ENCODE results near the gene ONECUT1.

ONECUT1 gene

GRCh38 chr15:52795464-52796227 is 5.5 kb upstream of the ONECUT1 start:
- TF ChIP-seq TSHZ2 (CRISPR knock-in tag; IDR thresholded peaks at IDR 0.05) (no peak), CSDC2 (CRISPR knock-in tag; IDR thresholded peaks at IDR 0.05) (no peak), TOX (CRISPR knock-in tag; IDR thresholded peaks at IDR 0.05; ENCODE audit: borderline replicate concordance) (no peak), TCF4 (CRISPR knock-in tag; IDR thresholded peaks at IDR 0.05; ENCODE audit: borderline replicate concordance) (no peak), ESRRG (CRISPR knock-in tag; IDR thresholded peaks at IDR 0.05) (no peak), ZNF8 (CRISPR knock-in tag; IDR thresholded peaks at IDR 0.05) (no peak), RARB (CRISPR knock-in tag; IDR thresholded peaks at IDR 0.05) (no peak), BACH2 (CRISPR knock-in tag; IDR thresholded peaks at IDR 0.05; ENCODE audit: borderline replicate concordance) (no peak), ARNTL (CRISPR knock-in tag; IDR thresholded peaks at IDR 0.05; ENCODE audit: borderline replicate concordance, low read depth) (no peak), PATZ1 (CRISPR knock-in tag; IDR thresholded peaks at IDR 0.05; ENCODE audit: borderline replicate concordance) (no peak), CSRNP3 (CRISPR knock-in tag; IDR thresholded peaks at IDR 0.05) (no peak)
- ATAC-seq = no peak

- no peak for ATAC-seq
- no peak for TF ChIP-seq CSRNP3 (CRISPR knock-in tag; IDR thresholded peaks at IDR 0.05)
- TF ChIP-seq CSDC2 (CRISPR knock-in tag; IDR thresholded peaks at IDR 0.05) = no peak
- TF ChIP-seq TCF4 (CRISPR knock-in tag; IDR thresholded peaks at IDR 0.05; ENCODE audit: borderline replicate concordance) = no peak
- TF ChIP-seq ZNF70 (CRISPR knock-in tag; IDR thresholded peaks at IDR 0.05) = no peak
- TF ChIP-seq TOX (CRISPR knock-in tag; IDR thresholded peaks at IDR 0.05; ENCODE audit: borderline replicate concordance) = no peak
- no peak for TF ChIP-seq RARB (CRISPR knock-in tag; IDR thresholded peaks at IDR 0.05)
- TF ChIP-seq TSHZ2 (CRISPR knock-in tag; IDR thresholded peaks at IDR 0.05) = no peak
- no peak for TF ChIP-seq SNAI2 (CRISPR knock-in tag; IDR thresholded peaks at IDR 0.05)
- TF ChIP-seq ESRRG (CRISPR knock-in tag; IDR thresholded peaks at IDR 0.05) = no peak
- TF ChIP-seq OSR1 (CRISPR knock-in tag; IDR thresholded peaks at IDR 0.05) = no peak
These were observed 4.7 kb upstream of the ONECUT1 start for GRCh38 chr15:52794665-52795463.

GRCh38 chr15:52791776-52792175 is 1.6 kb upstream of the ONECUT1 start:
- ATAC-seq = no peak
- TF ChIP-seq PATZ1 (CRISPR knock-in tag; IDR thresholded peaks at IDR 0.05; ENCODE audit: borderline replicate concordance) = no peak
- TF ChIP-seq TCF4 (CRISPR knock-in tag; IDR thresholded peaks at IDR 0.05; ENCODE audit: borderline replicate concordance) = no peak
- TF ChIP-seq ZFP30 (CRISPR knock-in tag; IDR thresholded peaks at IDR 0.05) = no peak
- TF ChIP-seq TSHZ2 (CRISPR knock-in tag; IDR thresholded peaks at IDR 0.05) = no peak
- TF ChIP-seq ZFP3 (CRISPR knock-in tag; IDR thresholded peaks at IDR 0.05) = no peak
- TF ChIP-seq CSRNP3 (CRISPR knock-in tag; IDR thresholded peaks at IDR 0.05) = no peak
- no peak for TF ChIP-seq ESRRG (CRISPR knock-in tag; IDR thresholded peaks at IDR 0.05)

Measured in SK-N-SH treated with all-trans-retinoic acid at 6 μM for 48 hours (cell line).